ENCODE data around the gene MAP4K5.
A peak's percentile ranks its signal among the peaks of the same experiment; 100 is the strongest.
"Not testable (repeated sequence)": the region's sequence is repeated elsewhere in the genome, so short reads cannot be mapped to it uniquely, and the experiment has no call there.

The MAP4K5 gene

DNA sequence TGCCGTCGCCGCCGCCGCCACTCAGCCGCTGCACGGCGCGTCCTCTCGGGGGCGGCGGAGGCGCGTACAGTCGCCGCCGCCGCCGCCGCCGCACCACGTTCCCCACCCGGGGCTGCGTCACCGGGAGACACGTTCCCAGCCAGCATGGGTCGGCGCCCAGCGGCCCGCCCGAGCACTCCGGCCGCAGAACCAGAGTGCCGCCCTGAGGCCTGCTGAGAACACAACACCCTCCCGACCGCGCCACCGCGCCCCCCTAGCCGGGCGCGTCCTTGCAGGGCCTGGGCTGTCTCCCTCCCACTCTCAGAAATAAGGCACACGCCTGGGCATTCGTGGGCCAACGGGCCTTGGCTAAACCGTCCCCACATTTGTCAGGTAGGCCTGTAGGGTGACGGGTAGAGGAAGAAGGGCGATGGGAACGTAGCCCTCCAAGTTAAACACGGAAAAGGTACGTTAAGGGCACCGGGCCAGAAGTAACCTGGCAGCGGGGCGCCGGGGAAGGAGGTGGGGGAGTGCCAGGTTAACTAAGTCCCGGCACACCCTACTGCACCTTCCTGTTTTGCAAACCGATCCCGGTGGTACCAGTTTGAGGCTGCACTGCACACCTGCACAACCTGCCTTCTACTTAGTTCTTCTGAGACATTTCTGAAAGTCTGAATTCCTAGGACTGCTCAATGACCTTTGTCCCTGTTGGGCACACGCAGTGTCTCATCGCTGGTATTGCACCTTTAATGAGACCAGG lies at the start of gene MAP4K5:
Gene MAP4K5, minus strand, starts transcription at position 68 of the 739 bp plus-strand sequence. CDS start 520 bp downstream, outside the sequence.
- Histone ChIP-seq H3K4me3 (peak within 1 kb of the TSS; percentile 69 to 97 (median 82)), H3K27ac (peak within 1 kb of the TSS; percentile 89 to 99 (median 97))

DNA sequence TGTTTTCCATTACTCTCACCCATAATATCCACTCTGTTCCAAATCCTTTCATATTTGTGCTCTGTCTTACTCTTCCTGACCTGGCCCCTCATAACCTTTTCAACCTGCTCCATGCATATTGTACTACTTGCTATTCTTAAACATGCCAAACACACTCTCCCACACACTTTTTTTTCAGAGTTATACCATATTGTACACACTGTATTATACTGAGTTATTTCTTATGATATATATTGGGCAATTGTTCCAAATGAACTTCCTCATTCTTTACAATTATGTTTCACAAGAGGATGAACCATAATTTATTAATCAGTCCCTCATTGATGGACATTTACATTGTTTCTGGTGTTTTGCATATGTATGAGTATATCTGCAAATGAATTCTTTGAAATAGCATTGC lies 46.1 kb upstream of the MAP4K5 start:
- Histone ChIP-seq H3K27ac (no peak overlapping the region), H3K4me3 (no peak overlapping the region)

DNA sequence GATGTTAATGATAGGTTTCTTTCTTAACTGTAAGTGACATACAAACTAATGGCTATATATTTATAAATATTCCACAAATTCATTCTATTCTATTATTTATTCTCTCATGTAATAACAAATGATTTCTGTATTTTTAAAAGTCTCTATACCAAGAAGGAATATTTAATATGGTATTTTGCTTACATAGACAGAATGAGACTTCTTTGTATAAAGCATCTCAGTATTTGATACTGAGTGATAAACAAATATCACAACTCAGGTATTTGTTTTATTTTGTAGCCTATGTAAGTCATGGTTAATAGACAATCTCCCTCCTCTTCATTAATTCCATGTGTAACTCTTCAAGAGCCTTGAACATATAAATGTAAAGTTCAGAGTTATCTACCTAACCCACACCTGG lies 45.6 kb upstream of the MAP4K5 start:
- no peak overlapping the region for H3K27ac ChIP-seq
- H3K4me3 ChIP-seq: no peak overlapping the region

DNA sequence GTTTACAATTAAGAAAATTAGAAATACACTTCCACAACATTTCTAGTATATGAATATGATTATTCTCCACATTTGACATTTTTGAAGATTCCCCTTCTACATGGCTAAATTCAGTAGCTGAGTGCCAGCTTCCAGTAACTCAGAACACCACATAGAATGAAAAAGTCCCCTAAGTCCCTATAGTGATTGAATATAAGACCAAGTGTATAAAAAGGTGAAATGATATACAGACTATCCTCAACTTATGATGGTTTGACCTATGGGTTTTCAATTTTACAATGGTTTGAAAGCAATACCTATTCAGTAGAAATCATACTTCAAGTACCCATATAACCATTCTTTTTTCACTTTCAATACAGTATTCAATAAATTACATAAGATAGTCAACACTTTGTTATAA lies 43.4 kb upstream of the MAP4K5 start:
- Histone ChIP-seq H3K27ac (no peak overlapping the region), H3K4me3 (no peak overlapping the region)

DNA sequence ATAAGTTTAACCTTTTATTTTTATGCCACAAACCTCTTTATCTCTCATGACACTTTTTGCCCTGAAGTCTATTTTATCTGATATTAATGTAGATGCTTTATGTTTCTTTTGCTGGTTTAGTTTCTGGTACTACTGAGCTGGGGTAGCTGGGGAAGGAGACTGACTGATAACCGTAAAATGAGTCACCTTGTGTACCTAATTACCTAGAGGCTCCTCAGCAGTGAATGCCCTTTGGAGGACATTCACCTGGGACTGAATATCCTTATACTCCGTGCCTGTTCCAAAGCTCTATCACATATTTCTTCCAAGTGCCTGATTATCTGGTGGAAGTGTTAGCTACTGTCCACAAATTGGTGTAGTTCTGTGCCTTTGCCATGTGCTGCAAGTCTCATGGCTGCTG lies 41.5 kb upstream of the MAP4K5 start:
- no peak overlapping the region for H3K4me3 ChIP-seq

DNA sequence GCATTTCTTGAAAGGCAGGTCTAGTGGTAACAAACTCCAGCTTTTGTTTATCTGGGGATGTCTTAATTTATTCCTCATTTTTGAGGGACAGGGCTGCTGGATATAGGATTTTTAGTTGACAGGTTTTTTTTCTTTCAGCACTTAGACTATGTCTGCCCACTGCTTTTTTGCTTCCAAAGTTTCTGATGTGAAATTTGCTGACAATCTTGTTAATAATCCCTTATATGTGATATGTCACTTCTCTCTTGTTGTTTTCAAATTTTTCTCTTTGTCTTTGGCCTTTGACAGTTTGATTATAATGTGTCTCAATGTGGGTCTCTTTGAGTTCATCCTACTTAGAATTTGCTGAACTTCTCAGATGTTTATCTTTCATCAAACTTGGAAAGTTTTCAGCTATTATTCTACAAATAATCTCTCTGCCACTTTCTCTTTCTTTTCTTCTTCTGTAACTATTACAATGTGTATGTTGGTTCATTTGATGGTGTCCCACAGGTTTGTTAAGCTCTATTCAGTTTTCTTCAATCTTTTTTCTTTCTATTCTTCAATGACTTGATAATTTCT lies 37.4 kb upstream of the MAP4K5 start:
- H3K27ac ChIP-seq: no peak overlapping the region
- H3K4me3 ChIP-seq: no peak overlapping the region

More for the DNA sequence above, 41.5 kb upstream of the MAP4K5 start:
- no peak overlapping the region for H3K27ac ChIP-seq

DNA sequence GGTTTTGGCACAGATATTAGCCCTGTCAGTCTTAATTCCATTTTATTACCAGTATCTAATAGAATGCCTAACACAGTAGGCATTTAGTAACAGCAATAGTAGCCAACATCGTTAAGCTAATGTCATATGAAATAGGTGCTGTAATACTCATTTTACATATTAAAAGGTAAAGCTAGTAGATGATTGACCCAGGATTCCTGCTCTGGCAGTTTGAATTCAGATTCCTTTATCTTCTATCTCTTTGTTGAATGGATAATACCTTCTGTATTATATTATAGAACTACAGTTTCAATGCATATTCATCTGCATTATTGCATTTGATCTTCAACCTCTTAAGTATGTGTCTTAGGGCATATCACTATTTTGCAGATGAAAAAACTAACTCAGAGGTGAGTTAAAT lies 30.5 kb upstream of the MAP4K5 start:
- H3K4me3 ChIP-seq: no peak overlapping the region
- H3K27ac ChIP-seq: no peak overlapping the region

DNA sequence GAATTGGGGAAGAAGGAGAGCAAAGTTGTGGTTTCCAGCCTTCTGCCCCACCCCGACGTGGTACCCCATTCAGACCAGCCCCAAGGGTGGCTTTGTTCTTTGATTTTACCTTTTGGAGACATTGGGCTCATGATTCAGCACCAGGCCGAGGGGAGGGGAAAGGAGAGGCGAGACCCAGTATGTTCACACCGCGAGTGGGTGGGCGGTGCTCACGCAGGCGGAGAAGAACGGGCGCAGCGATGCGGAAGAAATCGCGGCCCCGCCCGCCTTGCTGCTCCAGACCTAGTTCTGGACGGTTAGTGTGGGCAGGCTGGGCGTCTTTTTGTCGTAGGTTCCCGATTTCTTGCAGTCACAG lies 28.5 kb upstream of the MAP4K5 start:
- H3K4me3 ChIP-seq: peak overlapping the region; percentile 44 to 78 (median 73)
- peak overlapping the region; percentile 32 to 90 (median 85) for H3K27ac ChIP-seq

DNA sequence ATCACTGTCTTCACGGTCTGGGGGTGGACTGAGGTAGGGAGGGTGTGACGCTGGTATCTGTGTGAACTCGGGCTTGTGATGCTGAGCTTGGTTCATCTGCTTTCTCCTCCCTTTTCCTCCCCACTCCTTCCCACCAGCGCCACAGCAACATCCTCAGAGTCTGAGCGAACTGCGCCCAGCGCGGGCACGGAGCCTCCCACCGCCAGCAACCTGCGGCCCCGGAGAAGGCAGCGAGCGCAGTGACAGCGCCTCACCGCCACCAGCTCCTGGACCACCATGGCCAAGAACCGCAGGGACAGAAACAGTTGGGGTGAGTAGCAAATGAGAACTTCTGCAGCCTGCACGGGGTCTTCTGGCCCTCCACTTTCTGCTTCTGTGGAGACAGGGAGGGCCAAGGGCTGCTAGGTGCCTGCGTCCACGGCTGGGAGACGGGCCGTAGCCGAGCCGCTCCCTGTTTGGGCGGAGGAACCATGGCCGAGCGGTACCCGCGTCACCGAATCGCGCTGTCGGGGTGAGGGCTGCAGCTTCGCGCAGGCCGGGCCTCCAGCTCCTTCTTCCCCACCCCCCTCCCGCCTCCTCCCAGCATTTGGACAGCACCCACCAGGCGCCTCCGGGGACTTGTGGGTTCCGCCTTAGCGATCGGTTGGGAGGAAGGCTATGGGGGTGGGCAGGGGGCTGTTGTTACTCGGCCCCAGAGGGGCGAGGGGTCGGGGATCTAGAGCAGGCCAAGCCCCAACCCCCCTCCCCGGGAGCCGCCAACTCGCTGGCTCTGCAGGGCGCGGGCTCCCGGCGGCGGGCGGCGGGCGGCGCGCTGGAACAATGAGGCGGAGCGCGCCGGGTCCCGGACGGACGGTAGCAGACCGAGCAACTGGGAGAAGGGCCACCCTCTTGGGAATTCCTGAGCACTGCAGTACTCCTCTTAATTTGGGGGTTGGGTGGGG lies 27.9 kb upstream of the MAP4K5 start, which contains the start of gene ATL1:
Gene ATL1, plus strand, starts transcription at position 156 of the 941 bp plus-strand sequence. Its CDS starts 121 bp downstream, at position 277.
- H3K4me3 ChIP-seq: peak within 1 kb of the TSS; percentile 44 to 78 (median 73)
- H3K27ac ChIP-seq: peak within 1 kb of the TSS; percentile 32 to 90 (median 85)

DNA sequence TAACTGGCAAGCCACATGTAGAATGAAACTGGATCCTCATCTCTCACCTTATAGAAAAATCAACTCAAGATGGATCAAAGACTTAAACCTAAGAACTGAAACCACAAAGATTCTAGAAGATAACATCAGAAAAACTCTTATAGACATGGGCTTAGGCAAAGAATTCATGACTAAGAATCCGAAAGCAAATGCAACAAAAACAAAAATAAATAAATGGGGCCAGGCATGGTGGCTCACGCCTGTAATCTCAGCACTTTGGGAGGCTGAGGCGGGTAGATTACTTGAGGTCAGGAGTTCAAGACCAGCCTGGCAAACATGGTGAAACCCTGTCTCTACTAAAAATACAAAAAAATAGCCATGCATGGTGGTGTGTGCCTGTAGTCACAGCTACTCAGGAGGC lies 20.4 kb upstream of the MAP4K5 start:
- H3K27ac ChIP-seq, H3K4me3 ChIP-seq: not testable (repeated sequence)

DNA sequence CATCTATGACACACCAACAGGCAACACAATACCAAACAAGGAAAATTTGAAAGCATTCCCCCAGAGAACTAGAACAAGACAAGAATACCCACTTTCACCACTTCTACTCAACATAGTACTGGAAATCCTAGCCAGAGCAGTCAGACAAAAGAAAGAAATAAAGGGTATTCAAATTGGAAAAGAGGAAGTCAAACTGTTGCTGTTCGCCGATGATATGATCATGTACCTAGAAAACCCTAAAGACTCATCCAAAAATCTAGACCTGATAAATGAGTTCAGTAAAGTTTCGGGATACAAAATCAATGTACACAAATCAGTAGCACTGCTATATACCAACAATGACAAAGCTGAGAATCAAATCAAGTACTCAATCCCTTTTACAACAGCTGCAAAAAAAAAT lies 19.5 kb upstream of the MAP4K5 start:
- H3K27ac ChIP-seq: no peak overlapping the region
- no peak overlapping the region for H3K4me3 ChIP-seq

DNA sequence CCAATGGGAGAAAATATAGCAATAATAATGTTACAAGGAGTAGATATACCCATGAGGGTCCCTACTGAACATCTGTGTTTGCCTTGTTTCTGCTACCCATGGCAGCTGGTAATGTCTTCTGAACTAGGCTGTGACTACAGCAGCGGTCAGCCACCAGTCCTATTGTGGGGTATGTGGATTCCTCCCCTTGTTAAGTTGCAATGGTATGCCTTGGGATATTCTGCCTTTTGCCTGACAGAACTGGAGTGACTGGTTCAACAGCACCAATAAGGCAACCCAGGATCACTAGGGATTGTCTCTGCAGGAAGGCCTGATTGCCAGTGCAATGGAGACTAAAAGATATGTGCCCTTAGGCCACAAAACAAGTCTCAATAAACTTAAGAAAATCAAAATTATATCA lies 17.9 kb upstream of the MAP4K5 start:
- no peak overlapping the region for H3K27ac ChIP-seq
- H3K4me3 ChIP-seq: no peak overlapping the region

DNA sequence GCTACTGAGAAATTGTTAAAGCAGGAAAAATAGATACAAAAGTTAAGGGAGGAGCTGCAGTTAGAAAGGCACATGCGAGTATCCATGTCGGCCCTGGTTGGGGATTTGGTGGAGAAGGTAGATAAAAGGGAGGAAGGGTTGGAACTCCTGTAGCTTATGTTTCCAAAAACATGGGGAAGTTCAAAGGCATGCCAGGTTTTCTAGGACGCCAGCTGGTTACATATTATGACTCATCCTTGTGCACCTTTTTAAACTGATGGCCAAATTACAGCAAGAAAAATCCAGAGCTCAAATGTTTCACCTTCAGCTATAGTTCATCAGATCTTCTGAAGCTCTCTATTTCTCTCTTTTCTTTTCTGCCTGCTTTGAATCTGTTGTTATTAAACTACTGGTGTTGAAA lies 13.2 kb upstream of the MAP4K5 start:
- Histone ChIP-seq H3K27ac (no peak overlapping the region), H3K4me3 (no peak overlapping the region)

DNA sequence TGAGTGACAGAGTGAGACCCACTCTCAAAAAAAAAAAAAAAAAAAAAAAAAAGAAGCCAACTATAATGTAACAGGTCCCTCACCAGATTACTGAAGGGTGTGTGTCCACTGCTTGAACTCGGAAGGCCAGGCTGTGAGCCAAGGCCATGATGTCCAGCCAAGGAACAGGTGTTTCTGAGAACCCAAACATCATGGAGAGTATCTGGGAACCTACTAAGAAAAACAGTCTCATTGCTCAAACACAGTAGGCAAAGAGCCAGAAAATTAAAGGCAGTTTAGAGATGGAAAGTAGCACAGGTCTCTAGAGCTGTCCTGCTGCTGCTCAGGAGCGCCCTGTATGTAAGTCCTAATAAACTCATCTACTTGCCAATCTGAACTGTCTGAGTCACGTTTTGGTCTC lies 12.5 kb upstream of the MAP4K5 start:
- Histone ChIP-seq H3K27ac (no peak overlapping the region), H3K4me3 (no peak overlapping the region)

DNA sequence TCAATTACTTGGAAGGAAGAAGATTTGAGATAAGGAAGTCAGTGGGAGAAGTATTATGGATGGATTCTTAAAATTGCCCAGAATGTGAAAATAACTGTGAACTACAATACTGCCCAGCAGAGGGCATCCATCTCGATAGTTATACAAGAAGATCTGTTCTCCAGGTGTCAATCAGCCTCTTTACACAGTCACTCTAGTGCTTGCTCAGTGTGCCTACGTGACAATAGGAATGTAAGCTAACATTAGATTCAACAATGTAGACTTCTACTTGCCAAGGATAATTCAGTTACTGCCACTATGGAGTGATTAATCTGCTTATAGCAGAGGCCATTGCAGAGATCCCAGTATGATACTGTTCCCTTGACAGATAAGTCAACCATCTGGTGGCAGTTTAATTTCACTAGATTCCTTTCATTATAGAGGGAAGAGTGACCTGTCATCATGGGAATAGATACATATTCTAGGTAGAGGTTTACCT lies 10.6 kb upstream of the MAP4K5 start:
- Histone ChIP-seq H3K4me3 (no peak overlapping the region), H3K27ac (peak overlapping the region in 1 of 21 experiments; percentile 6)

DNA sequence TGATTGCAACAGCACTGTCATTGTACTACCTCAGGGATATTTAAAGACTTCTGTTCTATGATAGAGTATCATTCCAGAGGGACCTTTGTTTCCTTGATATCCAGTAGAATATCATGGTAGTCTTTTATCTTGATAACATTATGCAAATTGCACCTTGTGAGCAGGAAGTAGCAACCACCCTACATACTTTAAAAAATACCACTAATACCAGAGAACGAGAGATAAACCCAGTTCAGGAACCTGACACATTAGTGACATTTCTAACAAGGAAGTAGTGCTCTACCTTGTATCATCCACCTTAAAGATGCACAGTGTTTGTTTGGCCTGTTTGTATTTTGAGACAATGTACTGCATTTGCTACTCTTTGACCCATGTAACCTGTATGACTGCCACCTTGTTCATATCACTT lies 8.8 kb upstream of the MAP4K5 start:
- Histone ChIP-seq H3K4me3 (no peak overlapping the region), H3K27ac (no peak overlapping the region)

DNA sequence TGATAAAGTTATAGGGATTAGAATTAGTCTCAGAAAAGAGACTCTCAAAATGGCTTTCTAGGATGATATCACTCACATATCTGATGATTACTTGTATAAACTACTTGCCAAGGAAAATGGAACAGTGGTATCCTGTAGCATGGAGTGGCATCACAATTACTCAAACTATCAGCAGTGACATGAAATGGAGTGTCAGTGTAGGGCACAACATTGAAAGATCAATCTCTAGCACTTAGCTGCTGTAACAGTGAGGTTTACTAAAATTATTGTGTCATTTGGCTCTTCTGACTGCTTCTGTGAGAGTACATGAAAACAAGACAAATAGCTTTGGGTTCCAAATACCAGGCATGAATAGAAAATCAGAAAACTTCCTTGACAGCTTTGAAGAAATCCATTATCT lies 6.7 kb upstream of the MAP4K5 start:
- H3K27ac ChIP-seq: no peak overlapping the region
- no peak overlapping the region for H3K4me3 ChIP-seq

DNA sequence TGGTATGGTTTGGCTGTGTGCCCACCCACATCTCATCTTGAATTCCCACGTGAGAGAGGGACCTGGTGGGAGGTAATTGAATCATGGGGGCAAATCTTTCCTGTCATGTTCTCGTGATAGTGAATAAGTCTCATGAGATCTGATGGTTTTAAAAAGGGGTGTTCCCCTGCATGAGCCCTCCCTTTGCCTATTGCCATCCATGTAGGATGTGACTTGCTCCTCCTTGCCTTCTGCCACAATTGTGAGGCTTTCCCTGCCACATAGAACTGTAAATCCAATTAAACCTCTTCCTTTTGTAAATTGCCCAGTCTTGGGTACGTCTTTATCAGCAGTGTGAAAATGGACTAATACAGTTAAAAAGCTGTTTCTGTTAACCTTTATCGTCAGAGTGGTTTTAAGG lies 5.7 kb upstream of the MAP4K5 start:
- H3K4me3 ChIP-seq, H3K27ac ChIP-seq: not testable (repeated sequence)

DNA sequence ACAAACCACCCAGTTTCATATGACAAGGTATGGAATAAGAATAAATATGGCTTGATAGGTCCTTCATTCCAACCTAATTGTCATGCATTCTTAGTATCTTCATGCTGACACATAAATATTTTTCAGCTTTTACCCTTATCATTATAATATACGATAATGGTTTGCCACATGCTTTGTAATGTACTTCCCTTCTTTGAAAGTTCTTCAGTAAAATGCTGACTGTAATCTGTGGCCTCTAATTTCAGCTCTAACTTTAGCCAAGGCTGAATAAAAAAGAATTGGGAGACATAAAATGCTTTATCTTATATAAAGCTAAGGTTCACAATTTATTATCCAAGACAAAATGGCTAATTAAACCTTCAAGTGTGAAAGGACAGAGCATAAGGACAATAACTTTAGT lies 2.6 kb upstream of the MAP4K5 start:
- H3K27ac ChIP-seq: peak overlapping the region in 2 of 21 experiments; percentile 3 to 98

DNA sequence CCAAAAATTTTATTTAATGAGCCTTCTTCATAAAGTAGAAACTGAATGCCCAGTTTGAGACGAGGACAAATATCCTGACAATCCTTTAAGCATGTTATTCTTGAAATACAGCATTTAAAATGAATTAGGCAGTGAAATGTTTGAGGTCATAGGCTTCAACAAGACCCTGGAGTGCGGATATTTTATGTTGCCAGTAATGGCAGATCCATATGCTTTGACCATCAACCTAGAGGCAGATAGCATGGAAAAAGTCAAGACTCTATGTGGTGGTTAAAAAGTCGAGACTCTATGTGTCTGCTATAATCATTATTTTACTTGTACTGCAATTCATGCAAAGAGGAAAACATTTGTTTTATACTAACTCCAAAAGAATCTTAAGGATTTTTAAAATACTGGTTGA lies 2.0 kb upstream of the MAP4K5 start:
- H3K4me3 ChIP-seq: no peak overlapping the region
- H3K27ac ChIP-seq: peak overlapping the region in 7 of 21 experiments; percentile 22 to 98 (median 97)

More for the DNA sequence above, 2.6 kb upstream of the MAP4K5 start:
- no peak overlapping the region for H3K4me3 ChIP-seq

Data from skin epidermis (tissue), 12 donors.